GM21717 (cell line): ENCODE measurements around the gene ITPR1.

Experiments
- ATAC-seq: cut with Tn5 transposase; IDR thresholded peaks from one replicate; pipeline ENCODE4 v1.9.1; 2021; ENCODE audit warnings: mild to moderate bottlenecking, moderate library complexity; ENCODE audit not compliant: unreplicated experiment

The ITPR1 gene

GRCh38 chr3:4820296-4821121 lies 327.4 kb downstream of the ITPR1 start:
- no peak for ATAC-seq

DNA sequence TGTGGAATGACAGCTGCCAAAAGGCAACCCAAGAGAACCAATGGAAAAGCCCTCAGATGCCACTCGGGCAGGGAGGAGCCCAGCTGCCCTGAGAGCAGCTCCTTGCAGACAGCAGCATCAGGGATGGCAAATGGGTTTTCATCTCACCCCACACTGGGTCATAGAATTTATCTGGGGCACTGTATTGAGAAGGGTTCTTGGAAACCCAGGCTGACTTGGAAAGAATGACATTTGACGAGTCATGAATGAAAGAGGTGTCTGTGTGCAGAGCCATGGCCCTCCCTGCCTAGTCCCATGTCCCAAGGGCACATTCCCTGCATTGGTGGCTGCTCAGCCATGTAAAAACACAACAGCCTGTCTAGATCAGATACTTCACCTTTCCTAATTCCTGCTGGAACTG lies 328.2 kb downstream of the ITPR1 start:
- no peak for ATAC-seq

DNA sequence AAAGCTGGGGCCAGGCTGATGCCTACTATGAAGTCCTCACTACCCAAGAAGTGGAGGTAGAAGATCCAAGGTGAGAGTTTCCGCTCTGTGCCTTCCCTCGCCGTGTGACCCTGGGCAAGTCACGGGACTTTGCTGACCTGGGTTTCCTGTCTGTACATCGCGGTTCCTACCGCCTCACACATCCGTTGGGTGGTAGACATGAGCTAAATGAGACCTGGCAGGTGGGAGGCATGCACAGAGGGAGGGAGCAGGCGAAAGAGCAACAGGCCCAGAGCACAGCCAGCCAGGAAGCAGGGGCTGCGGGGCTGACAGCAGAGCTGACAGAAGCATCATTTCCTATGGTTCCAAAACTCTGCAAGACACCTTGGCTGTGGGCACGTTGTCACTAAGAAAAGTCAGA lies 328.8 kb downstream of the ITPR1 start:
- ATAC-seq = no peak

GRCh38 chr3:4822568-4822967 lies 329.4 kb downstream of the ITPR1 start:
- no peak for ATAC-seq

GRCh38 chr3:4823385-4823784 lies 330.2 kb downstream of the ITPR1 start:
- no peak for ATAC-seq

GRCh38 chr3:4823986-4824925 lies 331.1 kb downstream of the ITPR1 start:
- no peak for ATAC-seq

- ATAC-seq = no peak
Measured at GRCh38 chr3:4824926-4825325, 331.8 kb downstream of the ITPR1 start.

DNA sequence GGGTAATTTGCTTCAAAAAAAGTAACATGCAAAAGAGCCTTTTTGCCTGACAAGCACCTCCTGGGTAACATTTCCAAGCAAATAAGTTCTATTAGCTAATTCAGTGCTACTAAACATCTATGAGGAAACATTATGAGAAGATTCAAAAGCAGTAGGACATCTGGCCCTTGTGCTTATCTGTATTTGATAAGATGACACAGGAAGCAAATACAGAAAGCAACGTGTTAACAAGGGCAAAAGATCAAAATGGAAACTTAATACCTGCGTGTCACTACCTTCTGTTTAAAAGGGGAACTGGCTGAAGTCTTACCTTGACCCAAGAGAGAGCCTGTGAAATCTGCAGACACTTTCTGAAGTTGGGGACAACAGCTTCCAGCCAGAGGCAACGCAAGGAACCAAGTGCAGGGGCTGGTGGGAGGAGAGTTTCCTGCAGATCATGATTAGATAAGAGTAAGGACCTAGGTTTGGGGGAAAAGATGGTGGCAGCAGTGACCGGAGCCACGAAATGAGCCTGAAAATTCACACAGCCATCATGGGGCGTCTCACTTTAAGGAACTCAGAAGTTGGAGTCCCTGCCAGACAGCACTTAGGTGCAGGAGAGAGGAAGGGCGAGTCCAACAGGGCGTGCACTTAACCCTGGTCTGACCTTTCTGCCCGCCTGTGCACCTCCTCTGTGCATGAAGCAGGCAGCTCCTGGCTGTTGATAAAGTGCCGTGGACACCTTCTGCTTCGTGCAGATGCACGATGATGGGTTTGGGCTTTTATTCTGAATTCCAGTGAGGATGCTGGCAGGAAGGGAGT lies 332.5 kb downstream of the ITPR1 start:
- ATAC-seq = no peak

GRCh38 chr3:4826237-4827100 lies 333.3 kb downstream of the ITPR1 start:
- ATAC-seq = no peak

- ATAC-seq = no peak
Measured at GRCh38 chr3:4827767-4828166, 334.6 kb downstream of the ITPR1 start.

DNA sequence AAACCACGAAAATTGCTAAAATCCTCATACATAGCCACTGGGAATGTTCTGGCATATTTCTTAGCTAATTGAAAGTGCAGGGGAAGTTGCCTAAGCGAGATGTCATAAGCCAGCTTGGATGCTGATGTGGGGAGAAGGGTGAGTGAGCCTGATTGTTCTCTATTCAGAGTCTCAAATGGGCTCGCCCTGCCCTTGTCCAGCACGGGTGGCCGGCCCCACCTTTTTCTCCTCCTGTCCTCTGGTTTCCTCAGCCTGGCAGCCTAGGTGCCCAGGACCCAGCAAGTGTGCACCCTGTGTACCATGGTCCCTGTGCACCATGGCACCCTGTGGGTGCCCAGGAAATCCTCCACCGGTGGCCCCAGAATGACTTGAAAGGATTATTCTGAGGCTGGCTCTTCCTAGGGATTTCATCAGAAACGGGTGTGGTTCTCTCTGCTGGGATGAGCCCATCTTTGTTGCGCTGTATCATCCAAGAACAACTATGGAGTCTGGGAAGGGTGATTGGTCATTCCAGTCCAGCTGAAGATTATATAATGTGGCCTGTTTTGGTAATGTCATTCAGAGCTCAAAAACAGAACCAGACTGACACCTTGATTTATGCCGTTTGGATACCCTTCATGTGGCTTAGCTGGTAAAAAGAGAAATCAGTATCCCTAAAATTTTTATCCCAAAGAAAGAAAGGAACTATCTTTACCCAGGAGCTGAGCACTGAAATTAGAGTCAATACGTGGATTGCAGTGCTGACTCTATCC lies 335.3 kb downstream of the ITPR1 start:
- no peak for ATAC-seq

DNA sequence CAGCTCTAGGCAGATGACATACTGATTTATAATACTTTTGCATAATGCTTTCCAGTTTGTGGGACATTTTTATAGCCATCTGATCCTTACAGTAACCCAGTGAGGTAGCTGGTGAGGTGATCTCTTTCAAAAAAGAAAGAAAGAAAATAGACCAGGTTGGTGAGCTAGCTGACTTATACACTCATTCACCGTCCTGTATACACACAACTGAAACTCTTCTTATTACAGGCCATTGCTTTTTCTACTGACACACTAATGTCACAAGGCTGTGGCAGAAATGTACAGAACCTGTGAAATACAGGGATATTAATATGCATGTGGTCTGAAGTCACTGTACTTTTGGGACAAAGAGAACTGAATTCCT lies 335.9 kb downstream of the ITPR1 start:
- ATAC-seq = no peak

DNA sequence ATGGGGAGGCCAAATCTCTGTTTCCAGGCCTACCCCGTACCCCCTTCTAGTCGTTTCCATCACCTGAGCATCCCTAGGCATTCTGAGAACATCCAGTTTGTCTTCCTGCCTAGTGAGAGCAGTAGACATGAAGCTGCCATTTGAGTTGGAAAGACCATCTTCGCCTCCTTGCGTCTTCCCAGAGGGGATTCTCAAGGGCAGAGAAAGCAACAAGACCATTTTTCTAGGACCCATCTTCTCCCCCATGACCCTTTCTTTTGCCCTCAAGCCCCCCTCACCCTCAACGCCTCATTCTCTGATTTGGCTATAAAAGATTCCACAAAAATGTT lies 337.4 kb downstream of the ITPR1 start:
- ATAC-seq = no peak

DNA sequence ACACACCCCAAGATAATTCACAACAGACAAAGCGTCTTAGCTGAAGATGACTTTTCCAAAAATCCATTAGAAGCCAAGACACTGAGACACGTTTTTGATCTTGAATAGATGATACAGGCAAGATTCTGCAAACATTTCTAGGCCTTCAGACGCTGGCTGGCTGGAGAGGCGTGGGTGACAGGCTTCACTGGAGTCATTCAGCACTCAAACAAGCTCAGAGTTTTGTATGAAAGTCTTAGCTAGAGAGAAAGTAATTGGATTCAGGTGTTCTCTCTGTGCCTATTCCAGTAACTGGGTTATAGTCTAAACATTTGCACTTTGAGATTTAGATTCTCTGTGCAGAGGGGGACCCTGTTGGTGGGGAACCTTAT lies 338.4 kb downstream of the ITPR1 start:
- ATAC-seq = no peak

DNA sequence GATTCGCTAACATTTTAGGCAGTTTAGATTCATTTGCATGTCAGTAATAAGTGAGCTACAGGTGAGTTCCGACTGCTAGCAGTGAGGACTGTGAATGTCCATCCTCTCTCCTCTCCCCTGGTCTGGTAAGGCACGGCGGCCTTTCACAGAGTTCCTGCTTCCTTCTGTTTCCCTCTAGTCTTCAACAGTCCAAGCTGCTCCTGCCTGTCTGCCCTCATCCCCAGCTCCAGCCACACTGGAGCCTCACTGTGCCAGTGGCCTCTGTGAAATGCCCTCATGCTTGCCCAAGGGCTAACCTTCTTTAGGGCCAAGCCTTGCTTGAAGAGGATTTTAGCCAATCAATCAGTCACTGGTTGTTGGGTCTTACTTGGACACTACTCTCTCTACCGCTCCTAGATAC lies 340.3 kb downstream of the ITPR1 start:
- no peak for ATAC-seq

- peak; percentile 57 for ATAC-seq
Measured at GRCh38 chr3:4834403-4834866, 341.3 kb downstream of the ITPR1 start.

DNA sequence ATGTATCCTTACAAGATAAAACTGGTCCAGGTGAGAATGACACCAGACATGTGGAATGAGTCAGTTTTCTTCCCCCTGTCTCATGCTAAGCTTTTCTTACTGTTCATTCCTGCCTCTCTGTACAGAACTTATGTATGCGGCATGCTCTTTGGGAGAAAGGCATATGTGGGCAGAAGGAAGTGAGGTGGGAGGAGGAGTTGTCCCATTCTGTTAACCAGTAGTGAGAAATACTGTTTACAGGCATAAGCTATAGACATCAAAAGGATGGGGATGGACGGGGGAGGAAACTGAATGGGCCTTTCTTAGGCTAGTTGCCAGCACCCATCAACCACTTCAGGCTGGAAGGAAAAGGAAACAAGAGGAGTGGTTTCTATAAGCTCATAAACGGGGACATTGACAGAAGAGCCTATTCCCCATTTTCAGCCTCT lies 342.5 kb downstream of the ITPR1 start:
- ATAC-seq = no peak

DNA sequence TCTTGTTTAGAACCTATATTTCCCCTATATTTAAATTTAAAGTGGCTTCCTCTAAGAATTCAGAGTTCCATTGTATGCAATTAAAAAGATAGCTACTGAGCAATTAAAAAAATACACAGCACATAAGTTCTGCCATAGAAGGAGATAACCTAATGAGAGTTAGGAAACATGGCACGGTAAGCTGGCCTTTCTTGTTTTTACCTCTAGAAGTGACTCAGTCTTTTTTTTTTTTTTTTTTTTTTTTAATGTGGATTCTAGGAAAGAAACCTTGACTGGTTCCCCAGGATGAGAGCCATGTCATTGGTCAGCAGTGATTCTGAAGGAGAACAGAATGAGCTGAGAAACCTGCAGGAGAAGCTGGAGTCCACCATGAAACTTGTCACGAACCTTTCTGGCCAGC lies 343.4 kb downstream of the ITPR1 start:
- ATAC-seq = no peak

GRCh38 chr3:4837374-4837930 lies 344.3 kb downstream of the ITPR1 start:
- ATAC-seq = no peak
